Right lung (tissue), 10 donors: Measurements from ENCODE around the gene CTAGE4. TPM values are rescaled to one million over a fixed set of nuclear protein-coding genes. Genes with fewer than 3 reads are reported as not detected.
"Not testable (repeated sequence)": the region's sequence is repeated elsewhere in the genome, so short reads cannot be mapped to it uniquely, and the experiment has no call there.

Source experiments
- DNase-seq, 2 donors: peaks; one replicate each; pipeline ENCODE4 v3.0.0-alpha.2; 2013
- long read RNA-seq, 8 donors: transcript quantifications; one replicate each; lab custom pipeline, GENCODE V29; 2026
- polyA plus RNA-seq, 5 donors: library from polyadenylated mRNA; unstranded; fragments of 120-200 nt; gene quantifications; one replicate each; pipeline versions ENCODE4 v1.2.1 to v1.2.3, GENCODE V29; 2013; ENCODE audit warnings: inconsistent platforms in 1 of 5, low replicate concordance in 1 of 5; ENCODE audit not compliant: insufficient read length in 5 of 5, insufficient read depth in 1 of 5

Gene CTAGE4, protein sequence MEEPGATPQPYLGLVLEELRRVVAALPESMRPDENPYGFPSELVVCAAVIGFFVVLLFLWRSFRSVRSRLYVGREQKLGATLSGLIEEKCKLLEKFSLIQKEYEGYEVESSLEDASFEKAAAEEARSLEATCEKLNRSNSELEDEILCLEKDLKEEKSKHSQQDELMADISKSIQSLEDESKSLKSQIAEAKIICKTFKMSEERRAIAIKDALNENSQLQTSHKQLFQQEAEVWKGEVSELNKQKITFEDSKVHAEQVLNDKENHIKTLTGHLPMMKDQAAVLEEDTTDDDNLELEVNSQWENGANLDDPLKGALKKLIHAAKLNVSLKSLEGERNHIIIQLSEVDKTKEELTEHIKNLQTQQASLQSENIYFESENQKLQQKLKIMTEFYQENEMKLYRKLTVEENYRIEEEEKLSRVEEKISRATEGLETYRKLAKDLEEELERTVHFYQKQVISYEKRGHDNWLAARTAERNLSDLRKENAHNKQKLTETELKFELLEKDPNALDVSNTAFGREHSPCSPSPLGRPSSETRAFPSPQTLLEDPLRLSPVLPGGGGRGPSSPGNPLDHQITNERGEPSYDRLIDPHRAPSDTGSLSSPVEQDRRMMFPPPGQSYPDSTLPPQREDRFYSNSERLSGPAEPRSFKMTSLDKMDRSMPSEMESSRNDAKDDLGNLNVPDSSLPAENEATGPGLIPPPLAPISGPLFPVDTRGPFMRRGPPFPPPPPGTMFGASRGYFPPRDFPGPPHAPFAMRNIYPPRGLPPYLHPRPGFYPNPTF
- polyA plus RNA-seq = 10 to 100 TPM in 1 of 5 donors, 1 to 10 TPM in 4; 1.3 to 19.4 (median 7.2) TPM
- long read RNA-seq, donor 1, partial matches to known transcripts = 0 of 1 reads
- long read RNA-seq, donor 1, other reads (novel, unspliced or antisense) = 0 of 1 reads
- long read RNA-seq, donor 2 = 0 reads
- long read RNA-seq, donor 3, partial matches to known transcripts = 0 of 1 reads
- long read RNA-seq, donor 3, other reads (novel, unspliced or antisense) = 0 of 1 reads
- long read RNA-seq, donor 4 = 0 reads
- long read RNA-seq, donor 5, partial matches to known transcripts = 5 of 6 reads
- long read RNA-seq, donor 5, other reads (novel, unspliced or antisense) = 0 of 6 reads
- long read RNA-seq, donor 6, partial matches to known transcripts = 14 of 17 reads
- long read RNA-seq, donor 6, other reads (novel, unspliced or antisense) = 0 of 17 reads
- long read RNA-seq, donor 7, partial matches to known transcripts = 0 of 1 reads
- long read RNA-seq, donor 7, other reads (novel, unspliced or antisense) = 0 of 1 reads
- long read RNA-seq, donor 8, partial matches to known transcripts = 0 of 1 reads
- long read RNA-seq, donor 8, other reads (novel, unspliced or antisense) = 0 of 1 reads

DNA sequence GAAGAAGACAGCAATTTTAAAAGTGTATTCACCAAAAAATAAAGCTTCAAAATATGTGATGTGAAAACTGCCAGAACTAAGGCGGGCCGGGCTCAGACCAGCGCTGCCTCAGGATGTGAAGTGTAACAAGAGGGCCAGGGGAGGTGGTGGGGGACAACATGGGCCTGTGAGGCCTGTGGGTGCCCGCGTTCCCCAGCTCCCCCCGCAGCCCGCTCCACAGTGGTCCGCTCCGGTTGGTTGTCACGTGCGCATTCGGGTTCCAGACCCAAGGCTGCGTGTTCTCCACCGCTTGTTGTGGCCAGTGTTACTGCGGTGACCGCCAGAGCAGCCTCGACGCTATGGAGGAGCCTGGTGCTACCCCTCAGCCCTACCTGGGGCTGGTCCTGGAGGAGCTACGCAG, at the start of gene CTAGE4:
Gene CTAGE4, plus strand, starts transcription at position 301 of the 400 bp plus-strand sequence. Its CDS starts 38 bp downstream, at position 339.
- DNase-seq = not testable (repeated sequence)

- no peak for DNase-seq
Observed at GRCh38 chr7:144134116-144134515, 49.1 kb upstream of the CTAGE4 start.

DNA sequence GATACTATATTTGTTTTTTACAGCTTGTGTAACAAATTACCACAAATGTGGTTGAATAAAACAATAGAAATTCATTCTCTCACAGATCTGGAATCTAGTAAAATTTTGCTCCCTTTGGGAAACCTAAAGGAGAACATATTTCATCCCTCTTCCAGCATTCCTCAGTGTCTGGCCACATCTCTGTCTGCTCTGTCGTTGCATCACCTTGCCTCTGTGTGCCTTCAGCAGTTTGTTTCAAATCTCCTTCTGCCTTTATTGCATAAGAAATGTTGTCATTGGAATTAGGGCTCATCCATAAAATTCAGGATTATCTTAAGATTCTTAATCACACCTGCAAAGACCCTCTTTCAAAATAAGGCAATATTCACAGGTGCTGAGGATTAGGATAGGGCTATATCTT, 45.8 kb upstream of the CTAGE4 start:
- DNase-seq = no peak

GRCh38 chr7:144142187-144142586, 41.1 kb upstream of the CTAGE4 start:
- no peak for DNase-seq

GRCh38 chr7:144144426-144144825, 38.8 kb upstream of the CTAGE4 start:
- no peak for DNase-seq

DNA sequence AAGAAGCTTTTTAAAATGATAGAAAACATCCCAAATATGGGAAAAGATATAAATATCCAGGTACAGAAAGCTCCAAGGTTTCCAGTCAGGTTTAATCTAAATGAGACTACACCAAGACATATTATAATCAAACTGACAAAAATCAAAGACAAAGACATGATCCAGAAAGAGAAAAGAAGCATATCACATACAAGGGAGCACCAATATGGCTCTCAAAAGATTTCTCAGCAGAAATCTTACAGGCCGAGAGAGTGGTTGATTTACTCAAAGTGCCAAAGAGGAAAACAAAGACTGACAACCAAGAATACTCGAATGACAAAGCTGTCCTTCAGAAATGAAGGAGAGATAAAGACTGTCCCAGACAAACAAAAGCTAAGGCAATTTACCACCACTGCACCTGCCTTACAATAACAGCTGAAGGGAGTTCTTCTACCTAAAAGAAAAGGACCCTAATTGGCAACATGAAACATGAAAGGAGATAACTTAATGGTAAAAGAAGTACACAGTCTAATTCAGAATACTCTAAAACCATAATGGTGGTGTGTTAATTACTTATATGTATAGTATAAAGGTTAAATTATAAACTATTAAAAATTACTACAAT, 34.9 kb upstream of the CTAGE4 start:
- DNase-seq = no peak

- DNase-seq = no peak
Observed at GRCh38 chr7:144158861-144159260, 24.4 kb upstream of the CTAGE4 start.

- no peak for DNase-seq
Observed at GRCh38 chr7:144164784-144165183, 18.5 kb upstream of the CTAGE4 start.

GRCh38 chr7:144171594-144172350, 11.5 kb upstream of the CTAGE4 start:
- not testable (repeated sequence) for DNase-seq

DNA sequence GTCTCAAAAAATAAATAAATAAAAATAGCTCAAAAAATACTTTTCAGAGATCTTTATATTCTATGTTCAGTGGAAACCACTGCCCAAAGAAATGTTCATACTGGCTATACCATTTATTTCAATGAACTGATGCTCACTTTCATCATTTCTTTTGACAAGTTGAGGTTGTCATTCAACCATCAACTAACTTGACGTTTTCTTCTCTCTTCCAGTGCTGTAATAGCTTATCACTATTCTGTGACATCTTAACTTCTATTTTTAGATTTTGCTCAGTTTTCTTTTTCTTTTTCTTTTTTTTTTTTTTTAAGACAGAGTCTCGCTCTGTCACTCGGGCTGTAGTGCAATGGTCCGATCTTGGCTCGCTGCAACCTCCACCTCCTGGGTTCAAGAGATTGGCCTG, 8.7 kb upstream of the CTAGE4 start:
- DNase-seq = no peak

DNA sequence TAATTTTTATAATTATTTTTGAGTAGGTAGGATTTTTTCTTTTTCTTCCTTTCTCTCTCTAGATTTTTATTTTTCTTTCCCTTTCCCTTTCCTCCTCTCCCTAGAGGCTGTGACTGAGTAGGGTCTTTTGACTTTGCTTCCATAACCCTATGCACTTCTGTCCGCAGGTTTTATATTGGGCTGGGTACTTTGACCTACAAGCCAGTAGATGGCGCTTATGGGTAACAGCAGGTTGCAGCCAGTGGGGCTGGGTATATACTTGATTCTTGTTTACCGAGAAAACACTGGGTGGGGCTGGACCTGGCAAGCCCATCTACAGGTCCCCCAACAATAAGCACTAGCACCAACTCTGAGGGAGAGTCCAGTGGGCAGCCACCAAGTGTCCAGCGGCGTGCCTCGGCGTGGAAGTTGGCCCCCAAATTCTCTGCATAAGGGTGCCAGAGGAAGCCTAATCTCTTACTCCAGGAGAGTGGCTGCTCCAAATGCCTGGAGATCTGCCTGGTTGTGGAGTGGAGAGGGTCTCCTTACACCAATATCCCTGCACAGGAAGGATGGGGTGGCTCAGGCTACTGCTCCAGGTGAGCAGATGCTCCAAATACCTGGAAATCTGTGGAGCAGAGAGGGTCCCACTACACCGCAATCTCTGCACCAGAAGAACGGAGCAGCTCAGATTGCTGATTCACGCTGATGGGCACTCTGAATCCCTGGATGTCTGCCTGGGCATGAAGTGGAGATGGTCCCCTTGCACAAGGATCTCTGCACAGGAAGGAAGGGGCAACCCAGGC, 4.7 kb upstream of the CTAGE4 start:
- peak in 1 of 2 donors; percentile 1 for DNase-seq

DNA sequence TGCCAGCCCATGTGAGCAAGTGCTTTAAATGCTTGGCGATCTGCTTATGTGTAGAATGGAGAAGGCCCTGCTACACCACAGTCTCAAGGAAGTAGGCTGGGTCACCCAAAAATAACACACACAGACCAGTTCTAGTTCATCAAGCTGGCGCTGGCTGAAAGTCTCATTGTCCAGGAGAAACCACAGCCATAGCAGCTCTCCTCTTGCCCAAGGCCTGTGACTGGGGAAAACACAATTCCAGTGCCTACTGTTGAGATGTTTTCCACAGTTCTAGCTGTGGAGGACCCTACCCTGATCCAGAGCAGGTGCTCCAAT, 4.1 kb upstream of the CTAGE4 start:
- not testable (repeated sequence) for DNase-seq

DNA sequence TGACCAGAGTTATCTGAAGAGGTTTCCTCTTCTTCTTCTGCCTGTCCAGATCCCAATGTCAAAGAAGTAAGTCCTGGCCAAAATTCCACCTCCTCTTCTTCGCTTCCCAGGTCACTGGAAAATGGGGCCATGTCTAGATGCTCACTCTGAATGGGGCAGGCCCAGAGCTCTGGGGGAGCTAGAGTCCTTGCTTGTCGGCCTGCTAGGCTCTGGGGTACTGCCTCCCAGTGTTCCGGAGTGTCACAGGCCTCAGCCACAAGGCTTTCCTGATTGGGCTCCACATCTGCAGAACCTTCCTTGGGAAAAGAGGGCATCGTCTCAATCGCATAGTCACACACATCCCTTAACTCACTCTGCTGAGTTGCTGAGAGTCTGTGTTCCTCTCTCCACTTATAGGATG, 4.6 kb downstream of the CTAGE4 start:
- not testable (repeated sequence) for DNase-seq

GRCh38 chr7:144188578-144189171, 5.4 kb downstream of the CTAGE4 start:
- DNase-seq = not testable (repeated sequence)

GRCh38 chr7:144193782-144194181, 10.5 kb downstream of the CTAGE4 start:
- not testable (repeated sequence) for DNase-seq

GRCh38 chr7:144194453-144194852, 11.2 kb downstream of the CTAGE4 start:
- not testable (repeated sequence) for DNase-seq

- DNase-seq = not testable (repeated sequence)
Observed at GRCh38 chr7:144195212-144195872, 12.1 kb downstream of the CTAGE4 start, which contains the start of gene ARHGEF35. ARHGEF35 (minus strand) TSS chr7:144195833; CDS start chr7:144188383, 7,450 bp downstream.

DNA sequence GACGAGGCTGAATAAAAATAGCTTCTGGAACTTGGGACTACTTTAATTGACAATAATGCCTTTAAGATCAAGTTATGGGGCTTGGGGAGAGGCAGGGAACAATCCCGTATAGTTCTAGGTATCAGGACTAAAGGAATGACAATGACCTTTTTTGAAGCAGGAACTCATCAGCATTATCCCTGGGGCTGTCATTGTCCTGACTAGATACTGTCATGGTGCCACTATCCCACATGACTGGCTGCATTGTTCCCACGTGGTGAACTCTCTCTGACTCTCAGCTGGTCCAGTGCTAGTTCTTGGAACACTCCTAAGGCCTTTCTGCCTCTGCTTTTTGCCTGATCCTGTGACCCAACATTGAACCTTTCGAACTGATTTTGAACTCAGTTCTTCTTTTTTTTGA, 15.7 kb downstream of the CTAGE4 start:
- DNase-seq = not testable (repeated sequence)
